ENCODE measurements around the gene MX2.
A peak's percentile ranks its signal among the peaks of the same experiment; 100 is the strongest.

Gene MX2

DNA sequence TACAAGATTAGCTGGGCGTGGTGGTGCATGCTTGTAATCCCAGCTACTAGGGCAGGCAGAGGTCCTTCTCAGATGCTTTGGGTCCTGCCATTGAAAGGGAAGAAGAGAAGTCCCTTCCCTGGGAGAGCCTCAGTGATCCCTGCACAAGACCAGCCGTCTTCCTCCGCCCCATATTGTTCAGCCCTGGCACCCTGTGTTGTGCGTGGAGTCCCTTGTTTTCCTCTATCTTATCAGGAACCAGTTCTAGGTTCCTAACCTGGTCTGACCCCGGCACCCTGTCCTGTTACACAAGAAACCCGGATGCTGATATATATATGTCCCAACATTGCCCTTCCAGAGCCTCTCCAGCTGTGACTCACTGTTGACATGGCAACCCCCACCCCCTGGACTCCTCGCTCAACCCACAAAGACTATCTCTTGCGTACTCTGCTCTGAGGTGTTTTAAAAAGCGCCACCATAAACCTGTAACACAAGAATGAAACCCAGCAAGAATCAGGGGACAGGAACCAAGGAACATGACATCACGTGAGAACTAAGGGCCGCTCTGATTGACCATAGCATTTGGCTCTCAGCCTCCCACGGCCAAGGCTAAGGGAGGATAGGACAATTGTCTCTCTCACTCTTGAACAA, 4.8 kb downstream of the MX2 start:
- no peaks in the 10 kb centered on the region for H3K27me3 ChIP-seq (ENCODE audit: low read depth, low read length)
- H3K4me3 ChIP-seq (ENCODE audit: low read length) = peak overlapping the region; percentile 95
- no peak overlapping the region for H2AFZ ChIP-seq (ENCODE audit: low read depth, low read length)
- TF ChIP-seq, protein P1, sequence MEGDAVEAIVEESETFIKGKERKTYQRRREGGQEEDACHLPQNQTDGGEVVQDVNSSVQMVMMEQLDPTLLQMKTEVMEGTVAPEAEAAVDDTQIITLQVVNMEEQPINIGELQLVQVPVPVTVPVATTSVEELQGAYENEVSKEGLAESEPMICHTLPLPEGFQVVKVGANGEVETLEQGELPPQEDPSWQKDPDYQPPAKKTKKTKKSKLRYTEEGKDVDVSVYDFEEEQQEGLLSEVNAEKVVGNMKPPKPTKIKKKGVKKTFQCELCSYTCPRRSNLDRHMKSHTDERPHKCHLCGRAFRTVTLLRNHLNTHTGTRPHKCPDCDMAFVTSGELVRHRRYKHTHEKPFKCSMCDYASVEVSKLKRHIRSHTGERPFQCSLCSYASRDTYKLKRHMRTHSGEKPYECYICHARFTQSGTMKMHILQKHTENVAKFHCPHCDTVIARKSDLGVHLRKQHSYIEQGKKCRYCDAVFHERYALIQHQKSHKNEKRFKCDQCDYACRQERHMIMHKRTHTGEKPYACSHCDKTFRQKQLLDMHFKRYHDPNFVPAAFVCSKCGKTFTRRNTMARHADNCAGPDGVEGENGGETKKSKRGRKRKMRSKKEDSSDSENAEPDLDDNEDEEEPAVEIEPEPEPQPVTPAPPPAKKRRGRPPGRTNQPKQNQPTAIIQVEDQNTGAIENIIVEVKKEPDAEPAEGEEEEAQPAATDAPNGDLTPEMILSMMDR (IDR thresholded peaks at IDR 0.05; ENCODE audit: low read depth, low read length) = no peak
- TF ChIP-seq EZH2phosphoT487 (IDR thresholded peaks at IDR 0.05; ENCODE audit: low read depth) = no peak
- H4K20me1 ChIP-seq (ENCODE audit: insufficient read depth, low read length) = no peaks in the 10 kb centered on the region
- H3K36me3 ChIP-seq (replicated peaks; ENCODE audit: low read depth, low read length) = no peaks in the 10 kb centered on the region
- H3K79me2 ChIP-seq (ENCODE audit: low read length) = peaks cover 17% of the 10 kb centered on the region
- no peaks in the 10 kb centered on the region for H3K9me3 ChIP-seq (ENCODE audit: insufficient read depth, low read length)
- no peak overlapping the region for H3K9ac ChIP-seq (ENCODE audit: low read length)
- H3K4me1 ChIP-seq (ENCODE audit: low read length) = peaks cover 62% of the 10 kb centered on the region
- peak overlapping the region; percentile 98 for H3K4me2 ChIP-seq (ENCODE audit: low read length)
- H3K27ac ChIP-seq (ENCODE audit: low read length) = no peak overlapping the region

DNA sequence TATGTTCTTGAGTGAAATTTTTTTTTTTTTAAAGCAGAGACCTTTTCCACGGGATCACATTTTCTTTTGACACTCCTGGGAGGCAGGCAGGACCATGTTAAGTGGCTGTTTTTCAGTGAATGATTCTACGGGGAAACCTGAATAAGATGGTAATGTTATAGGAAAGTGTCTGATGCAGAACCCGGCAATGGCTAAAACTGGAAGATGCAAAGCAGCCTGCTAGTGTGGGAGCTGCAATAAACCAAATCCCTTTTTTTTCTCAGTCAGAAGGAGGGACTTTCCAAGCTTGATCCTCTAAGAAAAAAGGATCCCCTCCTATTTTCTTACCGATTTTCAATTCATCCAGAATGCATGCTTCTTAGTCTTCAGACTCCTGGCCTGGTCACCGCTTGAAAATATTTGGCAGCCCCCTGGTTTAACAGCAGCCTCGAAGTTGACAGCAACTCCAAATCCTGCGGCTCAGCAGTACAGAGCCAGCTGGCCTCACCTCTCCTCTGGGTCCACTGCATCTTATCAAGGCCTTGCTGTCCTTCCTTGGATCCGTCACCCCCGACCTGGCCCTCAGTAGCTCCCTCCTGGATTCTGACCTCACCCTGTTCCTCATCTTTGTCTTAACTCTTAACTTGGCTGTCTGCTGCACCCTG, 5.6 kb downstream of the MX2 start:
- Histone ChIP-seq H3K9ac (ENCODE audit: low read length) (peak overlapping the region; percentile 45), H4K20me1 (ENCODE audit: insufficient read depth, low read length) (no peaks in the 10 kb centered on the region), H2AFZ (ENCODE audit: low read depth, low read length) (no peak overlapping the region), H3K4me2 (ENCODE audit: low read length) (peak overlapping the region; percentile 98), H3K9me3 (ENCODE audit: insufficient read depth, low read length) (no peaks in the 10 kb centered on the region), H3K4me1 (ENCODE audit: low read length) (peaks cover 60% of the 10 kb centered on the region), H3K4me3 (ENCODE audit: low read length) (peak overlapping the region; percentile 95), H3K79me2 (ENCODE audit: low read length) (peaks cover 25% of the 10 kb centered on the region), H3K27me3 (ENCODE audit: low read depth, low read length) (no peaks in the 10 kb centered on the region), H3K27ac (ENCODE audit: low read length) (peak overlapping the region; percentile 89), H3K36me3 (replicated peaks; ENCODE audit: low read depth, low read length) (no peaks in the 10 kb centered on the region)
- TF ChIP-seq, protein P1 (IDR thresholded peaks at IDR 0.05; ENCODE audit: low read depth, low read length) = no peak
- TF ChIP-seq EZH2phosphoT487 (IDR thresholded peaks at IDR 0.05; ENCODE audit: low read depth) = no peak

DNA sequence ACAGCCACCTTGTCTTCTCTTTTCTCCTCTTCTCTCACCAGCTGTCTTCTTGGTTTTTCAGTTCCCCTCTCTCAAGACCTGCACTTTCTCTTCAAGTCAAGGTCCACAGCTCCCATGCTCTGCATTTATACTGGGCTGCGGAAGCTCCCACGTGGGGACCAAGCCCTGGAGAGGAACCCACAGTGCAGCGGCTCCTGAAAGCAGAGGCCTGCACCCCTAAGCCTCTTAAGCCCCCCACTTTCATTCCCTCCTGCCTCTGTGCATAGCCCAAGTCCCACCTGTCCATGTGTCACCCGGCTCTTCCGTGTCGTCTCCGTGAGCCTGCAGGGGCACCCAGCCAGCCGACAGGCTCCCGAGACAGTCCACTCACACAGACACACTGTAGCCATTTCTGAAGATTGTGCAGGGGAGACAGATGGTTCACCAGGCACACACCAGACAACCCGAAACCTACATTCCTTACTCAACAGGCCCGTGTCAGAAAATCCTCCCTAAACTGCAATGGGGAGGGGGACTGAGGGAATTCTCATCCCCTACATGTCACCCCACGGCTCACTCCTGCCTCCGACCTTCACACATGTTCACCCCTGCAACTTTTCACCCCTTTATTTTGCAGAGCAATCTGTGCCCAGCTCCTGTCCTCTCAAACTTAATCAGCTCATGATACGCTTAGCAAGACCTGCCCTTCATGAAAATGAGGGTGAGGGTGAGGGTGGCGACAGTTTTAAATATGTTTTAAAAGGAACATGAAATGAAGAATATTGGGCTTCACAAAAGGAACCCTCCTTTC, 6.3 kb downstream of the MX2 start:
- H3K9ac ChIP-seq (ENCODE audit: low read length) = peak overlapping the region; percentile 98
- peaks cover 32% of the 10 kb centered on the region for H3K79me2 ChIP-seq (ENCODE audit: low read length)
- H3K4me2 ChIP-seq (ENCODE audit: low read length) = peak overlapping the region; percentile 98
- H3K4me3 ChIP-seq (ENCODE audit: low read length) = peak overlapping the region; percentile 95
- no peak for TF ChIP-seq EZH2phosphoT487 (IDR thresholded peaks at IDR 0.05; ENCODE audit: low read depth)
- peak overlapping the region; percentile 89 for H3K27ac ChIP-seq (ENCODE audit: low read length)
- H3K36me3 ChIP-seq (replicated peaks; ENCODE audit: low read depth, low read length) = no peaks in the 10 kb centered on the region
- H4K20me1 ChIP-seq (ENCODE audit: insufficient read depth, low read length) = no peaks in the 10 kb centered on the region
- H2AFZ ChIP-seq (ENCODE audit: low read depth, low read length) = peak overlapping the region; percentile 39; the same call in 1 of the 2 replicates
- H3K27me3 ChIP-seq (ENCODE audit: low read depth, low read length) = no peaks in the 10 kb centered on the region
- peaks cover 54% of the 10 kb centered on the region for H3K4me1 ChIP-seq (ENCODE audit: low read length)
- H3K9me3 ChIP-seq (ENCODE audit: insufficient read depth, low read length) = no peaks in the 10 kb centered on the region

DNA sequence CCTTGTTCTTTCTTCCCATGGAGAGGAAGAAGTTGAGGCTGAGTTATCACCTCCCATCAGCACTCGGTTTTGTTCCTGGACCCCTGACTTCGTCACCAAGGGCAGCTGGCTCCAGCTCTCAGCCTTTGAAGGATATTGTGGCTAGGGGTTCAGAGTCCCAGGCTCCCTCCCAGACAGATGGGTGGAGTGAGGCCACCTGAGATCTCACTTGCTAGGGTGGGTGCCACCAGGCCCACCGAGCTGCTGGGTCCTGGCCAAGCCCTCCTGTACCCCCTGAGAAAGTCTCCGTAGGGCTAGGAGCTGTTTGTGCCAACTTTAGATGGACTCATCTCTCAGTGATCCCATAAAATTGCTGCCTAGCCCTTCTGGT, 6.9 kb downstream of the MX2 start:
- Histone ChIP-seq H3K27ac (ENCODE audit: low read length) (peak overlapping the region; percentile 89), H4K20me1 (ENCODE audit: insufficient read depth, low read length) (no peaks in the 10 kb centered on the region; the same call in 1 of the 2 replicates), H3K27me3 (ENCODE audit: low read depth, low read length) (no peaks in the 10 kb centered on the region), H2AFZ (ENCODE audit: low read depth, low read length) (peak overlapping the region; percentile 39; the same call in 1 of the 2 replicates), H3K4me2 (ENCODE audit: low read length) (peak overlapping the region; percentile 98), H3K79me2 (ENCODE audit: low read length) (peaks cover 37% of the 10 kb centered on the region), H3K4me3 (ENCODE audit: low read length) (peak overlapping the region; percentile 95), H3K36me3 (replicated peaks; ENCODE audit: low read depth, low read length) (no peaks in the 10 kb centered on the region), H3K9ac (ENCODE audit: low read length) (peak overlapping the region; percentile 98), H3K9me3 (ENCODE audit: insufficient read depth, low read length) (no peaks in the 10 kb centered on the region), H3K4me1 (ENCODE audit: low read length) (peaks cover 52% of the 10 kb centered on the region)
- no peak for TF ChIP-seq EZH2phosphoT487 (IDR thresholded peaks at IDR 0.05; ENCODE audit: low read depth)
- TF ChIP-seq, protein P1 (IDR thresholded peaks at IDR 0.05; ENCODE audit: low read depth, low read length) = no peak
